ENCODE data around the gene SMARCD3.

DNA sequence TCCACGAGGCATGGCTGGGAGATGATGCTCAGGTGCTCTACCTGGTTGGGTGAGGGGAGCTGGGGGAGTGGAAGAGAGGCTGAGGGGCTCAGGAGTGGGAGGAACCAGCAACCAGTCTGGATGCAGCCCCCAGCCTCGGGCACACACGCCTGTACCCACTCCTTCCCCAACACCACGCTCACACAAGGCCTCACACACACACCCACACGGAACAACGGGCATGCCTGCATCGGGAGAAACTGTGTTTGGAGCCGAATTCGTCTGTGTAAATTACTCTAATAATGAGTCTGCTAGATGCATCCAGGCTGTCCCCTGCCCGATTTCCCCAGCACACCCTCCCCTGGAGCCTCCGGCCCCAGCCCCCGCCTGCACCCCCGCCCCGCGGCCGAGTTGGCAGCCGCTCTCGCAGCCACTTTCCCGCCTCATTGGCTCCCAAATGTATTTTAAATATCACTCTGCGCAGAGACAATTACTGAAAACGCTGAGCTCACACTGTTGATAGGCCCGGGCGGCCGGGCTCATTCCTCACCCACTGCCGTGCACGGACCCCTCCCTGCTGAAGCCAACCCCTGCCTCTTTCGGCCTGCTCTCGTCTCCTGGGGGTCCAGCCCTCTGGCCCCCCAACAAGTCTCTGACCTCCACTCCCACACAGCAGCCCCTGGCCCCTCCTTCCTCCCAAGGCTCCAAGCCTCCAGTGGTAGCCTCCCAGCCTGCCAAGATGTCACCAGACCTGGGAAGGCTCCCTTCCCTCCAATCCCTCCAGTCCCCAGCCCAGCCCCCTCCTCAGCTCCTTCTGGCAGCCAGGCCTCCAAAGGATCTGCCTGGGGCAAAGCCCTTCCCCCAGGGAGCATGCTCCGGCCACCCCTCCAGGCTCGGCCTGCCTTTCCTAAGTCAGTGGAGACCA, 49.3 kb downstream of the SMARCD3 start:
- TF ChIP-seq, protein P1, sequence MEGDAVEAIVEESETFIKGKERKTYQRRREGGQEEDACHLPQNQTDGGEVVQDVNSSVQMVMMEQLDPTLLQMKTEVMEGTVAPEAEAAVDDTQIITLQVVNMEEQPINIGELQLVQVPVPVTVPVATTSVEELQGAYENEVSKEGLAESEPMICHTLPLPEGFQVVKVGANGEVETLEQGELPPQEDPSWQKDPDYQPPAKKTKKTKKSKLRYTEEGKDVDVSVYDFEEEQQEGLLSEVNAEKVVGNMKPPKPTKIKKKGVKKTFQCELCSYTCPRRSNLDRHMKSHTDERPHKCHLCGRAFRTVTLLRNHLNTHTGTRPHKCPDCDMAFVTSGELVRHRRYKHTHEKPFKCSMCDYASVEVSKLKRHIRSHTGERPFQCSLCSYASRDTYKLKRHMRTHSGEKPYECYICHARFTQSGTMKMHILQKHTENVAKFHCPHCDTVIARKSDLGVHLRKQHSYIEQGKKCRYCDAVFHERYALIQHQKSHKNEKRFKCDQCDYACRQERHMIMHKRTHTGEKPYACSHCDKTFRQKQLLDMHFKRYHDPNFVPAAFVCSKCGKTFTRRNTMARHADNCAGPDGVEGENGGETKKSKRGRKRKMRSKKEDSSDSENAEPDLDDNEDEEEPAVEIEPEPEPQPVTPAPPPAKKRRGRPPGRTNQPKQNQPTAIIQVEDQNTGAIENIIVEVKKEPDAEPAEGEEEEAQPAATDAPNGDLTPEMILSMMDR (conservative IDR thresholded peaks at IDR 0.05; ENCODE audit: low read depth in 2 of 2): no peak
- no peak for TF ChIP-seq NANOG (IDR thresholded peaks at IDR 0.05; ENCODE audit: borderline replicate concordance)
- no peak for TF ChIP-seq EZH2 (IDR thresholded peaks at IDR 0.05; ENCODE audit: low read depth, unreplicated experiment)
- no peak for TF ChIP-seq POLR2AphosphoS5 (IDR thresholded peaks at IDR 0.05; ENCODE audit: low read depth)
- TF ChIP-seq, protein P2, sequence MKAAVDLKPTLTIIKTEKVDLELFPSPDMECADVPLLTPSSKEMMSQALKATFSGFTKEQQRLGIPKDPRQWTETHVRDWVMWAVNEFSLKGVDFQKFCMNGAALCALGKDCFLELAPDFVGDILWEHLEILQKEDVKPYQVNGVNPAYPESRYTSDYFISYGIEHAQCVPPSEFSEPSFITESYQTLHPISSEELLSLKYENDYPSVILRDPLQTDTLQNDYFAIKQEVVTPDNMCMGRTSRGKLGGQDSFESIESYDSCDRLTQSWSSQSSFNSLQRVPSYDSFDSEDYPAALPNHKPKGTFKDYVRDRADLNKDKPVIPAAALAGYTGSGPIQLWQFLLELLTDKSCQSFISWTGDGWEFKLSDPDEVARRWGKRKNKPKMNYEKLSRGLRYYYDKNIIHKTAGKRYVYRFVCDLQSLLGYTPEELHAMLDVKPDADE (IDR thresholded peaks at IDR 0.05): no peak
- TF ChIP-seq, protein P3, sequence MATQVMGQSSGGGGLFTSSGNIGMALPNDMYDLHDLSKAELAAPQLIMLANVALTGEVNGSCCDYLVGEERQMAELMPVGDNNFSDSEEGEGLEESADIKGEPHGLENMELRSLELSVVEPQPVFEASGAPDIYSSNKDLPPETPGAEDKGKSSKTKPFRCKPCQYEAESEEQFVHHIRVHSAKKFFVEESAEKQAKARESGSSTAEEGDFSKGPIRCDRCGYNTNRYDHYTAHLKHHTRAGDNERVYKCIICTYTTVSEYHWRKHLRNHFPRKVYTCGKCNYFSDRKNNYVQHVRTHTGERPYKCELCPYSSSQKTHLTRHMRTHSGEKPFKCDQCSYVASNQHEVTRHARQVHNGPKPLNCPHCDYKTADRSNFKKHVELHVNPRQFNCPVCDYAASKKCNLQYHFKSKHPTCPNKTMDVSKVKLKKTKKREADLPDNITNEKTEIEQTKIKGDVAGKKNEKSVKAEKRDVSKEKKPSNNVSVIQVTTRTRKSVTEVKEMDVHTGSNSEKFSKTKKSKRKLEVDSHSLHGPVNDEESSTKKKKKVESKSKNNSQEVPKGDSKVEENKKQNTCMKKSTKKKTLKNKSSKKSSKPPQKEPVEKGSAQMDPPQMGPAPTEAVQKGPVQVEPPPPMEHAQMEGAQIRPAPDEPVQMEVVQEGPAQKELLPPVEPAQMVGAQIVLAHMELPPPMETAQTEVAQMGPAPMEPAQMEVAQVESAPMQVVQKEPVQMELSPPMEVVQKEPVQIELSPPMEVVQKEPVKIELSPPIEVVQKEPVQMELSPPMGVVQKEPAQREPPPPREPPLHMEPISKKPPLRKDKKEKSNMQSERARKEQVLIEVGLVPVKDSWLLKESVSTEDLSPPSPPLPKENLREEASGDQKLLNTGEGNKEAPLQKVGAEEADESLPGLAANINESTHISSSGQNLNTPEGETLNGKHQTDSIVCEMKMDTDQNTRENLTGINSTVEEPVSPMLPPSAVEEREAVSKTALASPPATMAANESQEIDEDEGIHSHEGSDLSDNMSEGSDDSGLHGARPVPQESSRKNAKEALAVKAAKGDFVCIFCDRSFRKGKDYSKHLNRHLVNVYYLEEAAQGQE (IDR thresholded peaks at IDR 0.05; ENCODE audit: unreplicated experiment): no peak
- no peak for TF ChIP-seq STAT1 (IDR thresholded peaks at IDR 0.05; ENCODE audit: unreplicated experiment)
- TF ChIP-seq JUNB (IDR thresholded peaks at IDR 0.05; ENCODE audit: unreplicated experiment): no peak
- TF ChIP-seq EZH2phosphoT487 (IDR thresholded peaks at IDR 0.05; ENCODE audit: unreplicated experiment): no peak
- TF ChIP-seq CREB1 (CRISPR knock-in tag; IDR thresholded peaks at IDR 0.05; ENCODE audit: low read depth): no peak

All from GM23338 (cell line).